Naive thymus-derived CD4-positive, alpha-beta T cell (primary cell): ENCODE measurements around the gene CASR. TPM values are rescaled to one million over a fixed set of nuclear protein-coding genes. Genes with fewer than 3 reads are reported as not detected.

ENCODE experiments used
- ATAC-seq: fragments of 150-1000 bp; cut with Tn5 transposase; 2 replicates; pipeline ENCODE4 v1.10.0; 2021; ENCODE audit warnings: mild to moderate bottlenecking, moderate library complexity
- CTCF ChIA-PET: fragments of 350-600 bp; sonication (Branson Sonifier 250); formaldehyde crosslinking; loops from one replicate; lab custom pipeline; 2021; ENCODE audit warnings: antibody characterized with exemption; lab: Charles Lee
- POLR2A ChIA-PET: fragments of 350-600 bp; sonication (Branson Sonifier 250); formaldehyde crosslinking; loops from one replicate; lab custom pipeline; 2021; ENCODE audit warnings: antibody characterized with exemption, inconsistent platforms; lab: Charles Lee
- DNase-seq, 9 donors: peaks; one replicate each; pipeline versions ENCODE4 v3.0.0 to v3.0.0-alpha.2; 2020 to 2022; ENCODE audit warnings: mixed read lengths in 1 of 9
- H3K27ac ChIP-seq: one replicate; pipeline ENCODE4 v1.7.0; 2013; ENCODE audit warnings: mild to moderate bottlenecking, low read depth, low read length, moderate library complexity
- H3K27me3 ChIP-seq, 2 donors: one replicate each; pipeline ENCODE4 v1.7.0; 2013; ENCODE audit warnings: low read length in 2 of 2, mild to moderate bottlenecking in 2 of 2, moderate library complexity in 2 of 2; ENCODE audit not compliant: control insufficient read depth in 2 of 2, insufficient read depth in 2 of 2
- H3K36me3 ChIP-seq, 3 experiments: 1 replicate in 2 of 3; 2 replicates in 1 of 3; pipeline ENCODE4 v1.7.0; 2013; ENCODE audit warnings: low read length in 3 of 3, mild to moderate bottlenecking in 3 of 3, moderate library complexity in 1 of 3; ENCODE audit not compliant: insufficient read depth in 3 of 3, control insufficient read depth in 2 of 3
- H3K4me1 ChIP-seq, 2 donors: one replicate each; pipeline ENCODE4 v1.7.0; 2013; ENCODE audit warnings: low read length in 2 of 2, mild to moderate bottlenecking in 2 of 2, moderate library complexity in 1 of 2; ENCODE audit not compliant: control insufficient read depth in 2 of 2, insufficient read depth in 2 of 2
- H3K4me3 ChIP-seq: 2 replicates; pipeline ENCODE4 v1.7.0; 2013; ENCODE audit warnings: mild to moderate bottlenecking, low read length
- H3K9me3 ChIP-seq, 3 experiments: 1 replicate in 2 of 3; 2 replicates in 1 of 3; pipeline ENCODE4 v1.7.0; 2013; ENCODE audit warnings: low read length in 3 of 3; ENCODE audit not compliant: control insufficient read depth in 2 of 3
- H3K27ac Mint-ChIP-seq, 9 donors: one replicate each; pipeline ENCODE4 v1.8.0; 2020 to 2022; ENCODE audit warnings: mixed read lengths in 9 of 9, mild to moderate bottlenecking in 8 of 9, moderate library complexity in 5 of 9, inconsistent platforms in 2 of 9
- H3K27me3 Mint-ChIP-seq, 5 donors: one replicate each; pipeline ENCODE4 v1.8.0; 2021 to 2022; ENCODE audit warnings: mixed read lengths in 5 of 5, mild to moderate bottlenecking in 1 of 5
- H3K36me3 Mint-ChIP-seq, 5 donors: one replicate each; pipeline ENCODE4 v1.8.0; 2020 to 2022; ENCODE audit warnings: mixed read lengths in 5 of 5, mild to moderate bottlenecking in 3 of 5, inconsistent platforms in 1 of 5
- H3K4me1 Mint-ChIP-seq, 7 donors: one replicate each; pipeline ENCODE4 v1.8.0; 2020 to 2022; ENCODE audit warnings: mixed read lengths in 7 of 7, mild to moderate bottlenecking in 3 of 7, inconsistent platforms in 1 of 7
- H3K4me3 Mint-ChIP-seq, 10 donors: one replicate each; pipeline ENCODE4 v1.8.0; 2020 to 2022; ENCODE audit warnings: mild to moderate bottlenecking in 10 of 10, mixed read lengths in 10 of 10, moderate library complexity in 6 of 10, inconsistent platforms in 2 of 10
- H3K9me3 Mint-ChIP-seq, 11 donors: one replicate each; pipeline ENCODE4 v1.8.0; 2020 to 2022; ENCODE audit warnings: mixed read lengths in 11 of 11, mild to moderate bottlenecking in 4 of 11, inconsistent platforms in 1 of 11, moderate library complexity in 1 of 11
- intact Hi-C, 2 donors: fragments of 100-400 bp; cut with micrococcal nuclease; formaldehyde crosslinking; loops; one replicate each; pipeline ENCODE4 v1.15.1; 2023
- polyA plus RNA-seq, 2 donors: library from polyadenylated mRNA; unstranded; fragments of 300-500 nt; fragmentation: Illumina TruSeq; gene quantifications; one replicate each; pipeline ENCODE4 v1.2.3, GENCODE V29; 2021
- total RNA-seq, 6 experiments: library from RNA in 5 of 6; stranded (reverse) in 5 of 6; gene quantifications; 1 replicate in 5 of 6; 2 replicates in 1 of 6; pipeline ENCODE4 v1.2.3 and lab custom pipeline; 2021 to 2026

CASR gene
- total and polyA plus RNA-seq, 7 experiments from 2014 or later = 0.02 TPM; not detected in 5

DNA sequence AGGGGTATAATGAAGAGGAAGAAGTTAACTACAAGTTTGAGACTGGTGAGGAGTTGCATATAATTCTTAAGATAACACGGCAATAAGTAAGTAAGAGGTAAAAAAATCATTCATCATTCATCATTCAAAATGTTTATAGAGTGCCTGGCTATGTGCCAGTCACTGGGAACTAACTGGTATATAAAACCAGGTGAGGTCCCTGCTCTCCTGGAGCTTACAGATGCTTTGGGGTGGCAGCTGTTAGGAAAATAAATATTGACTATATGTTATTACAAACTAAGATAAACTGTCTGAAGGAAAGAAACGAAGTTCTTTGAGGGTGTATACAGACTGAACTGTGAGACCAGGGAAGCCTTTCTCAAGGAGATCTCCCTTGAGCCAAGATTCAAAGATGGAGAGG lies 2.9 kb downstream of the CASR start:
- Histone ChIP-seq H3K9me3 (no peaks in the 10 kb centered on the region), H3K36me3 (no peaks in the 10 kb centered on the region), H3K27ac (no peak overlapping the region), H3K4me3 (no peak overlapping the region), H3K4me1 (no peaks in the 10 kb centered on the region), H3K27me3 (peaks cover 3 to 8% of the 10 kb centered on the region in 2 donors)
- Mint-ChIP-seq H3K27ac (no peak overlapping the region), H3K4me1 (peaks cover 0 to 8% (median 7%) of the 10 kb centered on the region in 7 donors), H3K36me3 (no peaks in the 10 kb centered on the region), H3K27me3 (peaks cover 53 to 79% (median 74%) of the 10 kb centered on the region in 5 donors), H3K4me3 (no peak overlapping the region), H3K9me3 (peaks cover 0 to 2% (median 0%) of the 10 kb centered on the region in 11 donors)
- DNase-seq (no peak), ATAC-seq (no peak)
- ChIA-PET CTCF (no interaction called here), POLR2A (no interaction called here)
- intact Hi-C loops = no loop called here

DNA sequence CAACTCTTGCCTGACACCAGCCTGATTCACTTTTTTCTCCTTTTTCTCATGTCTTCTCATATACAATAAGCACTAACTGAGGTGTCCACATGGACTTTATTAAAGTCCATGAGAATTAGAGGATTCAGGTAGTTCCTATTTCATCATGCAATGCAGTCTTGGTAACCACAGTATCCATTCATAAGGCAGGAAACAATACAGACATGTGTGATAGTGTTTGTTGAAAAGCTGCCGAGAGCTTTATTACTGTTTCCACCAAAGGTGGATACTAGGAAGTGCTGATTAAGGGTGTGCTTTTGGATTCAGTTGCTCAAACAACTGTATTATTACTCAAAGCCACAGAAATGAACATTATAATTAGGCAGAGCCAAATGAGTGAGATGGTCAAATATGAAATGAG lies 5.3 kb downstream of the CASR start:
- H3K36me3 ChIP-seq = no peaks in the 10 kb centered on the region
- peaks cover 0 to 8% of the 10 kb centered on the region in 2 donors for H3K27me3 ChIP-seq
- H3K4me3 Mint-ChIP-seq = no peak overlapping the region
- no peaks in the 10 kb centered on the region for H3K9me3 ChIP-seq
- H3K4me3 ChIP-seq = no peak overlapping the region
- H3K4me1 Mint-ChIP-seq = peaks cover 0 to 3% (median 2%) of the 10 kb centered on the region in 7 donors
- no peaks in the 10 kb centered on the region for H3K4me1 ChIP-seq
- H3K36me3 Mint-ChIP-seq = no peaks in the 10 kb centered on the region
- H3K27me3 Mint-ChIP-seq = peaks cover 34 to 65% (median 53%) of the 10 kb centered on the region in 5 donors
- peaks cover 0 to 2% (median 0%) of the 10 kb centered on the region in 11 donors for H3K9me3 Mint-ChIP-seq
- POLR2A ChIA-PET = no interaction called here
- CTCF ChIA-PET = no interaction called here
- ATAC-seq (no peak), DNase-seq (no peak)
- no peak overlapping the region for H3K27ac ChIP-seq
- H3K27ac Mint-ChIP-seq = no peak overlapping the region
- intact Hi-C loops = no loop called here

DNA sequence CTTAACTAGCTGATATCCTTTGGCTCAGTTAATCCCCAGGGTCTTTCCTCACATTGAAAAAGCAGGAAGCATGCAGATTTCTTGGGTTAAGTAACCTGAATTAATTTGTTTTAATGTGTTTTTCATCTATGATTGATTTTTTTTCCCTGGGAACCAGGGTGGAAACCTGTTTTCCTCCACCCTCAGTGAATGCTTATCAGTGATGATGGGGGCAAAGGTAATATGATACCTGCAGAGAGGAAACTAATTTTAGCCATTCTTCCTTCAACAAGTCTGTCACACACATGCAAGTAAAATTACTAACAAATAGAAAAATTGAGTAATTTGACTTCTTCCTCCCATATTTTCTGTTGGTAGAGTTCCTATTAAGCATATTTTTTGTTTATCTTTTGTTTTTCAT lies 5.9 kb downstream of the CASR start:
- ChIA-PET CTCF (no interaction called here), POLR2A (no interaction called here)
- H3K27ac Mint-ChIP-seq = no peak overlapping the region
- peaks cover 0 to 8% of the 10 kb centered on the region in 2 donors for H3K27me3 ChIP-seq
- no peak overlapping the region for H3K4me3 ChIP-seq
- no peaks in the 10 kb centered on the region for H3K36me3 ChIP-seq
- H3K27me3 Mint-ChIP-seq = peaks cover 37 to 68% (median 52%) of the 10 kb centered on the region in 5 donors
- DNase-seq (no peak), ATAC-seq (no peak)
- H3K9me3 Mint-ChIP-seq = peaks cover 0 to 2% (median 0%) of the 10 kb centered on the region in 11 donors
- intact Hi-C loops = no loop called here
- peaks cover 0 to 2% (median 0%) of the 10 kb centered on the region in 7 donors for H3K4me1 Mint-ChIP-seq
- H3K9me3 ChIP-seq = no peaks in the 10 kb centered on the region
- H3K4me3 Mint-ChIP-seq = no peak overlapping the region
- no peaks in the 10 kb centered on the region for H3K36me3 Mint-ChIP-seq
- no peak overlapping the region for H3K27ac ChIP-seq
- no peaks in the 10 kb centered on the region for H3K4me1 ChIP-seq

DNA sequence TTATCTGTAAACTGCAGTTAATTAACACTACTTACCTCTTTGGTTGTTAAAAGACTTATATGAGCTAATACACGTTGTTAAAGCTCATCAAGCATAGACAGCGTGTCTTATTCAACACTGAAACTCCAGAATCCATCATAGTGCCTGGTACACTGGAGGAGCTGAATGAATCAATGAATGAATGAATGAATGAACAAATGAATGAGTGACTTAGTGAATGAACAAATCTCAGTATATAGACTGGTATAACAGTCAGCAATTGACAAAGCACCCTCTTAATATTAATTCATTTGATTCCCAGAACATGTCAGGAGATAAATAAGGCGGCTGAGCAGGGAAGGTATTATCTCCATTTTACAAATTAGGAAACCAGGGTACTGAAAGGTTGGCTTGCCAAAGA lies 7.1 kb downstream of the CASR start:
- Histone ChIP-seq H3K27ac (no peak overlapping the region), H3K4me1 (no peaks in the 10 kb centered on the region), H3K36me3 (no peaks in the 10 kb centered on the region), H3K9me3 (no peaks in the 10 kb centered on the region), H3K4me3 (no peak overlapping the region), H3K27me3 (peaks cover 0 to 1% of the 10 kb centered on the region in 2 donors)
- peaks cover 0 to 2% (median 0%) of the 10 kb centered on the region in 11 donors for H3K9me3 Mint-ChIP-seq
- H3K4me1 Mint-ChIP-seq = peaks cover 0 to 6% (median 0%) of the 10 kb centered on the region in 7 donors
- DNase-seq = no peak
- H3K4me3 Mint-ChIP-seq = no peak overlapping the region
- H3K27me3 Mint-ChIP-seq = peaks cover 37 to 66% (median 49%) of the 10 kb centered on the region in 5 donors
- intact Hi-C loops = no loop called here
- ATAC-seq = no peak
- ChIA-PET POLR2A (no interaction called here), CTCF (no interaction called here)
- no peak overlapping the region for H3K27ac Mint-ChIP-seq
- no peaks in the 10 kb centered on the region for H3K36me3 Mint-ChIP-seq

DNA sequence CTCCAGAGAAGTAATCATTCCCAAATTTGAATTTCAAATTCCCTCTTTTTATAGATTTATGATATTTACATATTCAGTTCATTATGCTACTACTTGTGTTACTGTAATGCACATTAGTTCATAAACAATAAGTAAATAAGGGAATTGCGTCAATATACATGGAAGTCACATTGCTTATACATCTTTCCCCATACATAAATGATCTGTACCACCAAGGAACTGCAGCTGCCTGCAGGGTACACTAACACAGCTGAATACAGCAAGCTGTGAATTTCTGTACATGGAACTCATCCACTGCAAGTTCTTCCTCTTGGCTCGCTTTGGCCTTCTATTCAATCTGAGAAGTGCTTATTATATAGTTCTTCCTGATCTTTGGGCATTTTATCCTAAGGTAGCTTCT lies 15.5 kb downstream of the CASR start:
- CTCF ChIA-PET = no interaction called here

DNA sequence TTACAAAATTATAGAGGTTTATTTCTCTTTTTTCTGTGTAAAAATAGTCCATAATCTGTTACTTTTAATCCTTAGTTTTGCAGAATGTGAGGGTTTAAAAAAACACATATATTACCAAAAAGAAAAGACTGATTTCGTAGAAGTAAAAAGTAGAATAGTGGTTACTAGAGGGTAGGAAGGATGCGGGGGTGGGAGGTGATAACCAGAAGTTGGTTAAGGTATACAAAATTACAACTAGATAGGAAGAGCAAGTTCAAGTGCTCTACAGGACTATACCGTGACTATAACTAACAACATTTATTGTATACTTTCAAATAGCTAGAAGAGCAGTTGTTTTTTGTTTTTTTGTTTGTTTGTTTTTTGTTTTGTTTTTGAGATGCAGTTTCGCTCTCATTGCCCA lies 16.1 kb downstream of the CASR start:
- no peak overlapping the region for H3K27ac ChIP-seq
- ChIA-PET CTCF (no interaction called here), POLR2A (no interaction called here)
- no peaks in the 10 kb centered on the region for H3K36me3 ChIP-seq
- Mint-ChIP-seq H3K27me3 (peaks cover 9 to 31% (median 14%) of the 10 kb centered on the region in 5 donors), H3K36me3 (no peaks in the 10 kb centered on the region), H3K4me3 (no peak overlapping the region), H3K27ac (no peak overlapping the region), H3K4me1 (peaks cover 0 to 2% (median 0%) of the 10 kb centered on the region in 7 donors), H3K9me3 (peaks cover 0 to 9% (median 4%) of the 10 kb centered on the region in 11 donors)
- no peaks in the 10 kb centered on the region for H3K9me3 ChIP-seq
- H3K27me3 ChIP-seq = no peaks in the 10 kb centered on the region
- no peaks in the 10 kb centered on the region for H3K4me1 ChIP-seq
- no peak overlapping the region for H3K4me3 ChIP-seq
- DNase-seq (no peak), ATAC-seq (no peak)
- intact Hi-C loops = no loop called here

More for the DNA sequence above, 15.5 kb downstream of the CASR start:
- POLR2A ChIA-PET = no interaction called here
- H3K4me1 ChIP-seq = no peaks in the 10 kb centered on the region
- H3K4me3 ChIP-seq = no peak overlapping the region
- no peak overlapping the region for H3K27ac Mint-ChIP-seq
- H3K27ac ChIP-seq = no peak overlapping the region
- peaks cover 9 to 37% (median 20%) of the 10 kb centered on the region in 5 donors for H3K27me3 Mint-ChIP-seq
- no peaks in the 10 kb centered on the region for H3K27me3 ChIP-seq
- H3K9me3 Mint-ChIP-seq = peaks cover 0 to 9% (median 4%) of the 10 kb centered on the region in 11 donors
- no peaks in the 10 kb centered on the region for H3K9me3 ChIP-seq
- H3K36me3 ChIP-seq = no peaks in the 10 kb centered on the region
- intact Hi-C loops = no loop called here
- no peak overlapping the region for H3K4me3 Mint-ChIP-seq
- H3K4me1 Mint-ChIP-seq = peaks cover 0 to 6% (median 0%) of the 10 kb centered on the region in 7 donors
- no peaks in the 10 kb centered on the region for H3K36me3 Mint-ChIP-seq
- no peak for ATAC-seq
- DNase-seq = no peak

DNA sequence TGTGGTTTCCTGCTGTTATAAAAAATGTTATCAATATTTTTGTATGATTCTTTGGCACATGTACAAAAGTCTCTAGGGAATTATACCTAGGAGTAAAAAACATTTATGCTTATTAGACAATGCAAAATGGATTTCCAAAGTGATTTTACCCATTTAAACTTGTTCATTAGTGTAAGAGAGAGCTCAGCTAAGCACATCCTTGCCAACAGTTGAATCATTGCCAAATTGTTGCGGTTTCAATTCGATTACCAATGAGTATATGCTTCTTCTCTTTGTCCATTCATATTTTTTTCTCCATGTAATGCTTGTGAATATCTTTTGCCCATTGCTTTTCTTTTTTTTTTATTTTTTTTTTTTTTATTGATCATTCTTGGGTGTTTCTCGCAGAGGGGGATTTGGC lies 17.2 kb downstream of the CASR start:
- H3K27ac Mint-ChIP-seq = no peak overlapping the region
- DNase-seq (no peak), ATAC-seq (no peak)
- H3K4me3 ChIP-seq = no peak overlapping the region
- intact Hi-C loops = no loop called here
- H3K9me3 ChIP-seq = no peaks in the 10 kb centered on the region
- H3K27me3 ChIP-seq = no peaks in the 10 kb centered on the region
- H3K4me3 Mint-ChIP-seq = no peak overlapping the region
- ChIA-PET CTCF (no interaction called here), POLR2A (no interaction called here)
- no peaks in the 10 kb centered on the region for H3K36me3 Mint-ChIP-seq
- H3K4me1 Mint-ChIP-seq = no peaks in the 10 kb centered on the region
- no peak overlapping the region for H3K27ac ChIP-seq
- H3K9me3 Mint-ChIP-seq = peaks cover 0 to 9% (median 4%) of the 10 kb centered on the region in 11 donors
- peaks cover 7 to 25% (median 9%) of the 10 kb centered on the region in 5 donors for H3K27me3 Mint-ChIP-seq
- H3K36me3 ChIP-seq = no peaks in the 10 kb centered on the region
- H3K4me1 ChIP-seq = no peaks in the 10 kb centered on the region
